OCI-LY1 (cell line): Measurements from ENCODE around the gene CYB5R4.

Source experiments
- H2AFZ ChIP-seq: fragments of 200-600 bp; sonication (generic), shearing (Covaris generic); 2 replicates; pipeline ENCODE4 v1.6.0; 2014; ENCODE audit warnings: antibody characterized with exemption, mild to moderate bottlenecking, low read length
- H3F3A ChIP-seq: fragments of 200-600 bp; sonication (generic), shearing (Covaris generic); 2 replicates; pipeline ENCODE4 v1.6.0; 2014; ENCODE audit warnings: mild to moderate bottlenecking, antibody characterized with exemption, low read length, moderate library complexity; ENCODE audit not compliant: insufficient read depth
- H3K27ac ChIP-seq: fragments of 200-600 bp; sonication (generic); 2 replicates; pipeline ENCODE4 v1.5.1; 2014; ENCODE audit warnings: low read length, mixed run types, mild to moderate bottlenecking, low read depth; ENCODE audit not compliant: poor library complexity, severe bottlenecking
- H3K27me3 ChIP-seq: fragments of 200-600 bp; sonication (generic); 2 replicates; pipeline ENCODE4 v1.6.0; 2014; ENCODE audit warnings: antibody characterized with exemption, mild to moderate bottlenecking, low read length, moderate library complexity; ENCODE audit not compliant: insufficient read depth
- H3K36me3 ChIP-seq: fragments of 200-600 bp; sonication (generic); 2 replicates; pipeline ENCODE4 v1.6.1; 2014; ENCODE audit warnings: mild to moderate bottlenecking, antibody characterized with exemption, low read length, moderate library complexity, mixed read lengths; ENCODE audit not compliant: insufficient read depth
- H3K4me1 ChIP-seq: fragments of 200-600 bp; sonication (generic); 2 replicates; pipeline ENCODE4 v1.5.1; 2014; ENCODE audit warnings: mild to moderate bottlenecking, low read length, moderate library complexity; ENCODE audit not compliant: insufficient read depth, severe bottlenecking
- H3K4me2 ChIP-seq: fragments of 200-600 bp; sonication (generic), shearing (Covaris generic); 2 replicates; pipeline ENCODE4 v1.6.1; 2014; ENCODE audit warnings: low read length
- H3K4me3 ChIP-seq: fragments of 200-600 bp; sonication (generic); 2 replicates; pipeline ENCODE4 v1.5.1; 2014; ENCODE audit warnings: low read length, low read depth, mild to moderate bottlenecking, mixed read lengths; ENCODE audit not compliant: poor library complexity, severe bottlenecking
- H3K79me2 ChIP-seq: fragments of 200-600 bp; shearing (Covaris generic); 2 replicates; pipeline ENCODE4 v1.6.1; 2016; ENCODE audit warnings: mixed run types, low read length, mixed read lengths; ENCODE audit not compliant: insufficient read depth
- H3K9ac ChIP-seq: fragments of 200-600 bp; sonication (generic), shearing (Covaris generic); 2 replicates; pipeline ENCODE4 v1.6.1; 2014; ENCODE audit warnings: mild to moderate bottlenecking, low read length, mixed read lengths
- H3K9me2 ChIP-seq: fragments of 200-600 bp; sonication (generic), shearing (Covaris generic); 2 replicates; pipeline ENCODE4 v1.6.1; 2014; ENCODE audit warnings: low read depth, mild to moderate bottlenecking, low read length, mixed read lengths
- H3K9me3 ChIP-seq: fragments of 200-600 bp; shearing (Covaris generic); 2 replicates; pipeline ENCODE4 v1.6.1; 2014; ENCODE audit warnings: low read length, mixed read lengths
- H4K20me1 ChIP-seq: fragments of 200-600 bp; sonication (generic), shearing (Covaris generic); 2 replicates; pipeline ENCODE4 v1.6.0; 2016; ENCODE audit warnings: mild to moderate bottlenecking, low read length; ENCODE audit not compliant: insufficient read depth
- EZH2 ChIP-seq: fragments of 200-600 bp; sonication (generic), shearing (Covaris generic); IDR thresholded peaks from 2 replicates; pipeline ENCODE4 v1.8.0; 2017; ENCODE audit warnings: borderline replicate concordance, mixed run types, mild to moderate bottlenecking, antibody characterized with exemption, low read length, moderate library complexity, mixed read lengths
- TF ChIP-seq, protein P1 (sequence below): fragments of 200-600 bp; sonication (generic), shearing (Covaris generic); IDR thresholded peaks from 2 replicates; pipeline ENCODE4 v1.5.1; 2017; ENCODE audit warnings: mild to moderate bottlenecking, antibody characterized with exemption, low read length, moderate library complexity, mixed read lengths

Gene CYB5R4

DNA sequence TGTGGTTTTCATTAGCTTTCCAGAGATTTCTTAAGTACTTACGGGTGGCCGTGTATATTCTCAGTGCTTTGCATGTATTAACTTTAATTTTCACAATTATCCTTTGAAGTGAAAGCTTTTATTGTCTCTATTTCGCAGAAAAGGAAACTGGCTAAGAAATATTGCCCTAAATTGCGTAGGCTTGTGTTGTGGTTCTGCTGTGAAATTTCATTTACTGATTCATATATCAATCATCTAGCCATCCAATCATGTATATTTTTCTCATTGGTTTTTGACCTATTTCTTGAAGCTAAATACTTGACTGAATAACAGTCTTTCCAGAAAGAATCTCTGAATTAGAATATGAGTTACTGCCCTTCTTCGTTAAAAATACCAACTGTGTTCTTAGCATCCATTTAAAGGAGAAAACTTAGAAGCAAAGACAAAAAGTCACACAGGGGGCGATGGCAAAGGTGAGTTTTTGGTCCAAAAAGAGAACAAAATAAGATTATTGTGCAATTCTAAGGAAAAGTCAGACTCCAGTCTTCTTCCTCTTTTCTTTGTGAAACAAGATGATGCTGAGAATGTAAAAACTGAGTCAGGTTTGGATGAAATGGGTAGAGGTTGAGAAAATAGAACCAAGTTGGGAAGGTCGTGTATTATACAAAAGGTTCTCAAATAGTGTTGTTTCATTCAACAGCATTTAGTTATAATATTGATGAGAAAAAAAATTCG is 1.4 kb downstream of the CYB5R4 start:
- H2AFZ ChIP-seq = no peak overlapping the region
- TF ChIP-seq, protein P1, sequence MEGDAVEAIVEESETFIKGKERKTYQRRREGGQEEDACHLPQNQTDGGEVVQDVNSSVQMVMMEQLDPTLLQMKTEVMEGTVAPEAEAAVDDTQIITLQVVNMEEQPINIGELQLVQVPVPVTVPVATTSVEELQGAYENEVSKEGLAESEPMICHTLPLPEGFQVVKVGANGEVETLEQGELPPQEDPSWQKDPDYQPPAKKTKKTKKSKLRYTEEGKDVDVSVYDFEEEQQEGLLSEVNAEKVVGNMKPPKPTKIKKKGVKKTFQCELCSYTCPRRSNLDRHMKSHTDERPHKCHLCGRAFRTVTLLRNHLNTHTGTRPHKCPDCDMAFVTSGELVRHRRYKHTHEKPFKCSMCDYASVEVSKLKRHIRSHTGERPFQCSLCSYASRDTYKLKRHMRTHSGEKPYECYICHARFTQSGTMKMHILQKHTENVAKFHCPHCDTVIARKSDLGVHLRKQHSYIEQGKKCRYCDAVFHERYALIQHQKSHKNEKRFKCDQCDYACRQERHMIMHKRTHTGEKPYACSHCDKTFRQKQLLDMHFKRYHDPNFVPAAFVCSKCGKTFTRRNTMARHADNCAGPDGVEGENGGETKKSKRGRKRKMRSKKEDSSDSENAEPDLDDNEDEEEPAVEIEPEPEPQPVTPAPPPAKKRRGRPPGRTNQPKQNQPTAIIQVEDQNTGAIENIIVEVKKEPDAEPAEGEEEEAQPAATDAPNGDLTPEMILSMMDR = no peak
- TF ChIP-seq EZH2 = no peak
- no peaks in the 10 kb centered on the region for H3K27me3 ChIP-seq
- H3K9ac ChIP-seq = peak overlapping the region; percentile 70
- no peaks in the 10 kb centered on the region for H4K20me1 ChIP-seq
- no peaks in the 10 kb centered on the region for H3K9me2 ChIP-seq
- no peaks in the 10 kb centered on the region for H3F3A ChIP-seq
- H3K27ac ChIP-seq = no peak overlapping the region
- H3K79me2 ChIP-seq = peaks cover 28% of the 10 kb centered on the region
- peaks cover 20% of the 10 kb centered on the region for H3K36me3 ChIP-seq
- H3K4me1 ChIP-seq = peaks cover 36% of the 10 kb centered on the region
- H3K4me2 ChIP-seq = peak overlapping the region; percentile 98
- peak overlapping the region; percentile 79 for H3K4me3 ChIP-seq
- peaks cover 4% of the 10 kb centered on the region; the same call in 1 of the 2 replicates for H3K9me3 ChIP-seq

DNA sequence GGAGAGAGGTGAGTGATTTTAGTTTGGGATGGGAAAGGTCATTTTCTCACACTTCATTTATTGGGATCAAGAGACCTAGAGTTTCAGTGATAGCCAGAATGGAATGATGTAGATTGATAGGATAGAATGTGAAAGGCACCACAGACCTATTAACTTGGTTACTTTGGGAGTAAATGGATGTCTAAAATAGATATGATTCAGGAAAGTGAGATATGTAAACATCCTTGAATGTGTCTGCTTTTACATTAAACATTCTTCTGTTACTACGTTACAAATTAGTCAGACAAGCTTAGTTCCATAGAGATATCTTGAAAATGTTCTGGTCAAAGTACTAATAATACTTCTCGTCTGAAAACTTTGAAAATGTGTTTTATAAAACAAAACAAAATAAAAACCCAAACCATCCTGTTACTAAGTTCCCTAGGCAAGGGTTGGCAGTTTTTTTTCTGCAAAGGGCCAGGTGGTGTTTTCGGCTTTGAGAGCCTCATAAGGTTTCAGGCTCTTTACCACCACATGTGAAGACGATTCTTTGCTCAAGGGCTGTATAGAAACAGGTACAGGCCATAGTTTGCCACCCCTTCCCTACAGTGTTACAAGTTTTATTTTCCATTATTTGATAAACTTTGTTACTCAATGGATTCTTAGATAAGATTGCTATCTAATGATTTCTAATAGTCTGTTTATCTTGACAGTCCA is 3.4 kb downstream of the CYB5R4 start:
- no peak overlapping the region for H3K9ac ChIP-seq
- H3F3A ChIP-seq = no peaks in the 10 kb centered on the region
- H3K79me2 ChIP-seq = peaks cover 28% of the 10 kb centered on the region
- peak overlapping the region; percentile 10 for H3K27ac ChIP-seq
- H3K4me3 ChIP-seq = no peak overlapping the region
- peaks cover 36% of the 10 kb centered on the region for H3K4me1 ChIP-seq
- H4K20me1 ChIP-seq = no peaks in the 10 kb centered on the region
- H3K4me2 ChIP-seq = no peak overlapping the region
- peaks cover 12% of the 10 kb centered on the region for H3K9me3 ChIP-seq
- peaks cover 40% of the 10 kb centered on the region for H3K36me3 ChIP-seq
- H2AFZ ChIP-seq = no peak overlapping the region
- no peaks in the 10 kb centered on the region for H3K9me2 ChIP-seq
- TF ChIP-seq, protein P1 = no peak
- TF ChIP-seq EZH2 = no peak
- no peaks in the 10 kb centered on the region for H3K27me3 ChIP-seq

DNA sequence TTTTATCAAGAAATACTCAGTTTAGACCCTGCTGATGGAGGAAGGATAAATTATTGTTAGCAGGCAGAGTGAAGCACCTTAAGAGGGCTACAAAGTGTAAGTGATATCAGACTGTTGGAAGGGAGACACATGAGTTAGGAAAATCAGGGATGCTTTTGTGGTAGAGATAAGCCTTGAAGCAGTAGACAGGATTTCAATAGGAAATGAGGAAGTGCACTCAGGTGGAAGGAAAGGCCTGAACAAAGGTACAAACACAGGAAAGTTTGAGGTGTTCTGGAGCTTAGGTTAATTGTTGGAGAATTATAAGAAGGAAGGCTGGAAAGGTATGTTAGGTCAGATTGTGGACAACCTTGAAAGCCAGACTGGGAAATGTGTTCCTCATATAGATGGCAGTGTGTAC is 7.6 kb downstream of the CYB5R4 start:
- Histone ChIP-seq H3K4me1 (peaks cover 13% of the 10 kb centered on the region), H3K27ac (no peak overlapping the region), H3K27me3 (no peaks in the 10 kb centered on the region), H3K9ac (no peak overlapping the region), H2AFZ (no peak overlapping the region), H3F3A (no peaks in the 10 kb centered on the region), H3K79me2 (peaks cover 6% of the 10 kb centered on the region; the same call in 1 of the 2 replicates), H3K9me2 (no peaks in the 10 kb centered on the region), H3K36me3 (peaks cover 62% of the 10 kb centered on the region), H3K9me3 (peaks cover 16% of the 10 kb centered on the region), H3K4me2 (no peak overlapping the region), H3K4me3 (no peak overlapping the region), H4K20me1 (no peaks in the 10 kb centered on the region)
- TF ChIP-seq, protein P1 = no peak
- no peak for TF ChIP-seq EZH2
